Gastrocnemius medialis (tissue), 4 donors: Measurements from ENCODE around the gene DNASE1L3. TPM values are rescaled to one million over a fixed set of nuclear protein-coding genes. Genes with fewer than 3 reads are reported as not detected.

Source experiments
- ATAC-seq, 2 donors: fragments of 150-250 bp; one replicate each; pipeline ENCODE4 v1.9.1; 2016
- DNase-seq, 2 donors: peaks; one replicate each; pipeline ENCODE4 v3.0.0-alpha.2; 2019
- H3K27ac ChIP-seq, 4 donors: fragments of 200-600 bp; sonication (generic); 1 replicate in 1 of 4; 2 replicates in 3 of 4; pipeline ENCODE4 v1.5.1; 2016 to 2018; ENCODE audit warnings: mild to moderate bottlenecking in 2 of 4, moderate library complexity in 1 of 4
- H3K27me3 ChIP-seq, 3 donors: fragments of 200-600 bp; sonication (generic) in 2 of 3; 1 replicate in 1 of 3; 2 replicates in 2 of 3; pipeline versions ENCODE4 v1.5.1 to v1.6.0; 2016 to 2019; ENCODE audit warnings: mild to moderate bottlenecking in 1 of 3, moderate library complexity in 1 of 3
- H3K36me3 ChIP-seq, 2 donors: fragments of 200-600 bp; sonication (generic) in 1 of 2; one replicate each; pipeline ENCODE4 v1.5.1; 2017 to 2018
- H3K4me1 ChIP-seq, 2 donors: fragments of 200-600 bp; sonication (generic) in 1 of 2; one replicate each; pipeline ENCODE4 v1.5.1; 2016 to 2017; ENCODE audit warnings: mild to moderate bottlenecking in 2 of 2
- H3K4me3 ChIP-seq, 4 donors: fragments of 200-600 bp; sonication (generic) in 3 of 4; 1 replicate in 1 of 4; 2 replicates in 3 of 4; pipeline ENCODE4 v1.5.1; 2016 to 2019; ENCODE audit warnings: mild to moderate bottlenecking in 2 of 4
- H3K9me3 ChIP-seq, 3 donors: fragments of 200-600 bp; sonication (generic) in 2 of 3; 1 replicate in 1 of 3; 2 replicates in 2 of 3; pipeline ENCODE4 v1.5.1; 2016 to 2019
- POLR2A ChIP-seq, 2 donors: fragments of 450-650 bp; IDR thresholded peaks; one replicate each; pipeline ENCODE4 v1.6.1; 2017; ENCODE audit warnings: antibody characterized with exemption in 2 of 2, mild to moderate bottlenecking in 2 of 2, moderate library complexity in 2 of 2
- in situ Hi-C, 4 donors: fragments of 200-750 bp; cut with MboI; loops; one replicate each; pipeline versions ENCODE4 v1.15.0 to v1.8.0; 2017; ENCODE audit warnings: low sequenced_read_pairs in 4 of 4
- intact Hi-C: fragments of 100-400 bp; cut with DNase I; formaldehyde crosslinking; loops from one replicate; pipeline ENCODE4 v1.15.1; 2023; ENCODE audit warnings: low total_unique reads
- total RNA-seq, 4 donors: library from RNA; depleted of rRNA; stranded (reverse); fragments of >200 nt; gene quantifications; one replicate each; pipeline versions ENCODE4 v1.1.0 to v1.2.3, GENCODE V29; 2016
- TF ChIP-seq, protein P1 (sequence below), 5 experiments: fragments of 450-650 bp in 3 of 5; fragments of 200-600 bp in 2 of 5; sonication (generic) in 2 of 5; IDR thresholded peaks in 4 of 5; conservative IDR thresholded peaks in 1 of 5; 1 replicate in 4 of 5; 2 replicates in 1 of 5; pipeline ENCODE4 v1.5.1; 2016 to 2019; ENCODE audit warnings: antibody characterized with exemption in 5 of 5, mild to moderate bottlenecking in 3 of 5, moderate library complexity in 3 of 5

Gene DNASE1L3
- total RNA-seq, 4 donors from 2014 or later: 0.29 to 0.42 TPM; not detected in 2

DNA sequence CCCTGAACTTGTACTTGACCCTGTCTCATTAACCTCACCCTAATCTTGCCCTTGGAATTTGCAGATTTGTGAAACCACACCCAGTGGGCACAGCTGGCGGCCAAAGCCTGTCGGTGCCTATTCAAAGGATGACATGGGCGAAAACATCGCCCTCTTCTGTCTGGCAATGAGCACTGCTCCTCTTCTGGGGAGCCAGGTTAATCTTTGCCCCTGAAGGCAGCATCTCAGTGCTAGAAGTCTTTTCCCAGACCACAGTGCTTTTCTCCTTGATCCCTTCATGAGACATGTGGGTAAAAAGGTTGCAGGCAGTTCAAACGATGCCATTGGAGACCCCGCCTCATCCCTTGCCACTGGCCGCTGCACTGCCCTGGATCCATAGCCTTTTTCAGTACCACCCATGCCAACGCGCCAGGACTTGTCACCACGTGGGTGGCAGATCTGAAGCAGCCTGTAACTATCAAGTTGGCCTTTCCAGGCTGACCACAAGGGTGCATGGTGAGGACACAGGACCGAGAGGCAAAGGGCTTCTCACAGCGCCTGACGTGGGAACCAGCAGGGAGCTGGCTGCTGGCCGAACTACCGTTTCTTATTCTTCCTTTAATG lies 6.5 kb upstream of the DNASE1L3 start:
- no peaks in the 10 kb centered on the region for H3K9me3 ChIP-seq
- H3K27ac ChIP-seq: peak overlapping the region in 3 of 4 donors; percentile 14 to 47 (median 30)
- in situ Hi-C loops (no loop called here), intact Hi-C loops (loop anchor here (1.0 to 2.0 kb wide), 2 partner anchors 29 to 40 kb away; no protein-coding TSS in a partner anchor)
- peaks cover 5 to 10% of the 10 kb centered on the region in 2 donors for H3K4me1 ChIP-seq
- ATAC-seq: peak; percentile 83 to 84
- DNase-seq: peak; percentile 40 to 46
- H3K27me3 ChIP-seq: no peaks in the 10 kb centered on the region
- no peak overlapping the region for H3K4me3 ChIP-seq
- TF ChIP-seq, protein P1, sequence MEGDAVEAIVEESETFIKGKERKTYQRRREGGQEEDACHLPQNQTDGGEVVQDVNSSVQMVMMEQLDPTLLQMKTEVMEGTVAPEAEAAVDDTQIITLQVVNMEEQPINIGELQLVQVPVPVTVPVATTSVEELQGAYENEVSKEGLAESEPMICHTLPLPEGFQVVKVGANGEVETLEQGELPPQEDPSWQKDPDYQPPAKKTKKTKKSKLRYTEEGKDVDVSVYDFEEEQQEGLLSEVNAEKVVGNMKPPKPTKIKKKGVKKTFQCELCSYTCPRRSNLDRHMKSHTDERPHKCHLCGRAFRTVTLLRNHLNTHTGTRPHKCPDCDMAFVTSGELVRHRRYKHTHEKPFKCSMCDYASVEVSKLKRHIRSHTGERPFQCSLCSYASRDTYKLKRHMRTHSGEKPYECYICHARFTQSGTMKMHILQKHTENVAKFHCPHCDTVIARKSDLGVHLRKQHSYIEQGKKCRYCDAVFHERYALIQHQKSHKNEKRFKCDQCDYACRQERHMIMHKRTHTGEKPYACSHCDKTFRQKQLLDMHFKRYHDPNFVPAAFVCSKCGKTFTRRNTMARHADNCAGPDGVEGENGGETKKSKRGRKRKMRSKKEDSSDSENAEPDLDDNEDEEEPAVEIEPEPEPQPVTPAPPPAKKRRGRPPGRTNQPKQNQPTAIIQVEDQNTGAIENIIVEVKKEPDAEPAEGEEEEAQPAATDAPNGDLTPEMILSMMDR (IDR thresholded peaks at IDR 0.05 in 4 of 5, conservative IDR thresholded peaks at IDR 0.05 in 1 of 5): peak; percentile 42 to 71 (median 63)
- TF ChIP-seq POLR2A (IDR thresholded peaks at IDR 0.05): no peak
- no peaks in the 10 kb centered on the region for H3K36me3 ChIP-seq

DNA sequence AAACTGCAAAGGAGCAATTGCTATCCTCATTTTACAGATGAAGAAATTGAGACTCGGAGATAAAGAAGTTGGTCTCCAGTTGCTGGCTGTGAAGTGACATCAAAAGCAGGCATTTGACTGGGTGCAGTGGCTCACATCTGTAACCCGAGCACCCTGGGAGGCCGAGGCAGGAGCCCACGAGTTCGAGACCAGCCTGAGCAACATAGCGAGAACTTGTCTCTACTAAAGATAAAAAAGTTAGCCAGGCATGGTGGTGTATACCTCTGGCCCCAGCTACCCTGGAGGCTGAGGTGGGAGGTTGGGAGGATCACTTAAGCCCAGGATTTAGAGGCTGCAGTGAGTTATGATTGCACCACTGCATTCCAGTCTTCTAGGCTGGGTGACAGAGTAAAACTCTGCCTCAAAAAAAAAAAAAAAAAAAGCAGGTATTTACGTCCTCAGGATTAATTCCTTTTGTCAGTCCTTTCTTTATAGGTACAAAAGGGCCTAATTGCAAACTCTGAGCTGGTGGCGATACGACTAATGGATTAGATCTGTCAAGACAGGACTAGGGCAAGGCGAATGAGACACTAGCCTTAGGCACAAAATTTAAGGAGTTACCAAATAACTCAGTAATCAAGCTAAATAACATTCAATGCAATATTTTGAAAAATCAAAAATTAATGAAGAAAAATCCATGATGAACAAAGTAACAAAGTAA lies 5.9 kb upstream of the DNASE1L3 start:
- no peaks in the 10 kb centered on the region for H3K36me3 ChIP-seq
- peaks cover 5 to 10% of the 10 kb centered on the region in 2 donors for H3K4me1 ChIP-seq
- in situ Hi-C loops: no loop called here
- TF ChIP-seq, protein P1 (IDR thresholded peaks at IDR 0.05 in 4 of 5, conservative IDR thresholded peaks at IDR 0.05 in 1 of 5): no peak
- no peak for TF ChIP-seq POLR2A (IDR thresholded peaks at IDR 0.05)
- no peak for ATAC-seq
- DNase-seq: no peak
- H3K4me3 ChIP-seq: no peak overlapping the region
- no peaks in the 10 kb centered on the region for H3K27me3 ChIP-seq
- H3K9me3 ChIP-seq: no peaks in the 10 kb centered on the region
- intact Hi-C loops: loop anchor here (1.0 to 2.0 kb wide), 2 partner anchors 28 to 39 kb away; no protein-coding TSS in a partner anchor
- H3K27ac ChIP-seq: peak overlapping the region in 2 of 4 donors; percentile 14 to 47

DNA sequence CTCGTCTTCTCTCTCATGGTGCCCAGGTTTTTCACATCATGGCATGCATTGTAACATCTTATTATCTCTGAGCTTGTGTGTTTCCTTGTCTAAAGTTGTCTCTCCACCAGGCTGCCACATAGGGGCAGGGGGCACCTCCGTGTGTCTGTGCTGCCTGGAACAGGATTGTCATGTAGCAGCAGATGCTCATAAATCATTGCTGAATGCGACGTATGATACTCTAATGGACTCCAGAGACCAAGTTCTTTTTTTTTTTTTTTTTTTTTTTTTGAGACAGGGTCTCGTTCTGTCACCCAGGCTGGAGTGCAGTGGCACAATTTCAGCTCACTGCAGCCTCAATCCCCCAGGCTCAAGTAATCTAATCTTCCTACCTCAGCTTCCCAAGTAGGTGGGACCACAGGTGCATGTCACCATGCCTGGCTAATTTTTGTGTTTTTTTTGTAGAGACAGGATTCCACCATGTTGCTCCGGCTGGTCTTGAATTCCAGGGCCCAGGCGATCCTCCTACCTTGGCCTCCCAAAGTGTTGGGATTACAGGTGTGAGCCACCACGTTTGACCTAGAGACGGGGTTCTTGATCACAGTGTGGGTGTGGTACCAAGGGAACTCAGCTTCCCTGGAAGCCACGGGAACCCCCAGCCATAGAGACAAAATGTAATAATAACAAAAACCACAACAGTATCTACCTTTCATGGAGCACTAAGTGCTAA lies 4.7 kb upstream of the DNASE1L3 start:
- Histone ChIP-seq H3K36me3 (no peaks in the 10 kb centered on the region), H3K4me3 (no peak overlapping the region), H3K4me1 (peaks cover 5 to 10% of the 10 kb centered on the region in 2 donors), H3K9me3 (no peaks in the 10 kb centered on the region), H3K27ac (peak overlapping the region in 2 of 4 donors; percentile 14 to 15), H3K27me3 (no peaks in the 10 kb centered on the region)
- TF ChIP-seq POLR2A (IDR thresholded peaks at IDR 0.05): no peak
- TF ChIP-seq, protein P1 (IDR thresholded peaks at IDR 0.05 in 4 of 5, conservative IDR thresholded peaks at IDR 0.05 in 1 of 5): no peak
- intact Hi-C loops: loop anchor here (2.0 kb wide), 1 partner anchor 27 kb away; no protein-coding TSS in a partner anchor
- in situ Hi-C loops: no loop called here
- ATAC-seq (no peak), DNase-seq (no peak)

DNA sequence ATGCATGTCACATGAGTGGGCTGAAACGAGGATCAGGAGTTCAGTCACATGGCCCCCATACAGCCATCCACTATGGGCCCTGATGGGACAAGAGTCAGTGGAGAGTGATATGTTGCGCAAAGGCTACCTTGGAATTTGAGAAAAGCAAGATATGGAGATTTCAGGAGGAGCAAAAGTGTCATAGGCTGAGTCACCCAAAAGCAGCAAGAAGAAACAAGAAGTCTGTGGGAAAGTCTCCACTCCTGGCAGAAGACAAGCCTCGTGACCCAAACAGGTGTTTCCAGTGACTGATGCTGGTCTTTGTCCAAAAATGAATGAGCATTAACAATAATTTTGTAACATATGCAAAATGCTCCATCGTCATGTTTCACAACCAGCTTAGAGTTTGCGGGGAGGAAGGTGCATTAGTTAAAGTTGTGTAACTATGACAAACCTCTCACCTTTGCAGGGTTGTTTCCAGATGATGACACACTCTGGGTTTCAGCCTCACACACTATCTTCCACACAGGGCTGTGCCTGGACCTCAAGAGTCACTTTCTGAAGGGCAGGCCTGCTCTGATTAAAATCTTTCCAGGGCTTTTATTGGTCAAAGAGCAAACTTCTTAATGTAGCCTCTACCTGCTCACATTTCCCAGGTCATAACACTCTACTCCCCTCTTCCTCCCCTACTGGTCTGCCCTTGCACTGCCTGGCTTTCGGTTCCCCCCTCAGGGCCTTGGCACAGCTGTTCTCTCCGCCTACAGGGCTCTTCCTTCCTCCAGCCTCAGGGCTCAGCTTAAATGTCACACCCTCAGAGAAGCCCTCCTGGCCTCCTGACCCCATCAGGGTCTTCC lies 3.9 kb upstream of the DNASE1L3 start:
- intact Hi-C loops: no loop called here
- Histone ChIP-seq H3K36me3 (no peaks in the 10 kb centered on the region), H3K27me3 (no peaks in the 10 kb centered on the region), H3K27ac (peak overlapping the region in 2 of 4 donors; percentile 14 to 15), H3K9me3 (no peaks in the 10 kb centered on the region), H3K4me1 (peaks cover 5 to 10% of the 10 kb centered on the region in 2 donors), H3K4me3 (no peak overlapping the region)
- TF ChIP-seq, protein P1 (IDR thresholded peaks at IDR 0.05 in 4 of 5, conservative IDR thresholded peaks at IDR 0.05 in 1 of 5): no peak
- no peak for TF ChIP-seq POLR2A (IDR thresholded peaks at IDR 0.05)
- in situ Hi-C loops: no loop called here
- ATAC-seq: peak; percentile 36 to 37
- DNase-seq: no peak
